Stimulated activated effector memory CD8-positive, alpha-beta T cell treated with anti-CD3 and anti-CD28 coated beads, Interleukin-12 subunit alpha, Interleukin-12 subunit beta, amount 100 ng/mL, for 72 hours (primary cell): ENCODE data around the gene CEP192.
"Not testable (repeated sequence)": the region's sequence is repeated elsewhere in the genome, so short reads cannot be mapped to it uniquely, and the experiment has no call there.

Experiments used
- ATAC-seq: fragments of 150-1000 bp; cut with Tn5 transposase; 2 replicates; pipeline ENCODE4 v1.10.0; 2021
- DNase-seq, 2 donors: peaks; one replicate each; pipeline ENCODE4 v3.0.0; 2021 to 2022; ENCODE audit warnings: low spot score in 2 of 2
- H3K27ac Mint-ChIP-seq: one replicate; pipeline ENCODE4 v1.8.0; 2022; ENCODE audit warnings: mild to moderate bottlenecking, mixed read lengths
- H3K36me3 Mint-ChIP-seq: one replicate; pipeline ENCODE4 v1.8.0; 2022; ENCODE audit warnings: mild to moderate bottlenecking, mixed read lengths
- H3K4me1 Mint-ChIP-seq: one replicate; pipeline ENCODE4 v1.8.0; 2022; ENCODE audit warnings: mixed read lengths
- H3K4me3 Mint-ChIP-seq: one replicate; pipeline ENCODE4 v1.8.0; 2022; ENCODE audit warnings: mild to moderate bottlenecking, mixed read lengths
- H3K9me3 Mint-ChIP-seq: one replicate; pipeline ENCODE4 v1.8.0; 2022; ENCODE audit warnings: mixed read lengths

Gene CEP192

GRCh38 chr18:12976305-12976704 is 14.9 kb upstream of the CEP192 start:
- DNase-seq (peak in 1 of 2 donors; percentile 34), ATAC-seq (no peak)
- peaks cover 10% of the 10 kb centered on the region for H3K4me1 Mint-ChIP-seq
- H3K9me3 Mint-ChIP-seq = no peaks in the 10 kb centered on the region
- no peak overlapping the region for H3K4me3 Mint-ChIP-seq
- H3K36me3 Mint-ChIP-seq = peaks cover 78% of the 10 kb centered on the region
- H3K27ac Mint-ChIP-seq = no peak overlapping the region

DNA sequence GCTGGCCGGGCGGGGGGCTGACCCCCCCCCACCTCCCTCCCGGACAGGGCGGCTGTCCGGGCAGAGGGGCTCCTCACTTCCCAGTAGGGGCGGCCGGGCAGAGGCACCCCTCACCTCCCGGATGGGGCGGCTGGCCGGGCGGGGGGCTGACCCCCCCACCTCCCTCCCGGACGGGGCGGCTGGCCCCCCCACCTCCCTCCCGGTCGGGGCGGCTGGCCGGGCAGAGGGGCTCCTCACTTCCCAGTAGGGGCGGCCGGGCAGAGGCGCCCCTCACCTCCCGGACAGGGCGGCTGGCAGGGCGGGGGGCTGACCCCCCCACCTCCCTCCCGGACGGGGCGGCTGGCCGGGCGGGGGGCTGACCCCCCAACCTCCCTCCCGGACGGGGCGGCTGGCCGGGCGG is 11.1 kb upstream of the CEP192 start:
- H3K4me1 Mint-ChIP-seq, H3K9me3 Mint-ChIP-seq, ATAC-seq, H3K4me3 Mint-ChIP-seq, H3K27ac Mint-ChIP-seq, DNase-seq: not testable (repeated sequence)
- peaks cover 78% of the 10 kb centered on the region for H3K36me3 Mint-ChIP-seq

- Mint-ChIP-seq H3K4me1 (peaks cover 43% of the 10 kb centered on the region), H3K36me3 (peaks cover 41% of the 10 kb centered on the region), H3K4me3 (peak overlapping the region; percentile 82), H3K9me3 (no peaks in the 10 kb centered on the region), H3K27ac (peak overlapping the region; percentile 93)
- no peak for DNase-seq
- ATAC-seq = no peak
Measured at GRCh38 chr18:12989397-12990122, 1.6 kb upstream of the CEP192 start.

- H3K36me3 Mint-ChIP-seq = peaks cover 35% of the 10 kb centered on the region
- H3K9me3 Mint-ChIP-seq = no peaks in the 10 kb centered on the region
- peak; percentile 20 to 79 for DNase-seq
- peaks cover 43% of the 10 kb centered on the region for H3K4me1 Mint-ChIP-seq
- H3K4me3 Mint-ChIP-seq = peak overlapping the region; percentile 82
- H3K27ac Mint-ChIP-seq = peak overlapping the region; percentile 93
- peak; percentile 1 for ATAC-seq
Measured at GRCh38 chr18:12990123-12990475, 1.1 kb upstream of the CEP192 start.

DNA sequence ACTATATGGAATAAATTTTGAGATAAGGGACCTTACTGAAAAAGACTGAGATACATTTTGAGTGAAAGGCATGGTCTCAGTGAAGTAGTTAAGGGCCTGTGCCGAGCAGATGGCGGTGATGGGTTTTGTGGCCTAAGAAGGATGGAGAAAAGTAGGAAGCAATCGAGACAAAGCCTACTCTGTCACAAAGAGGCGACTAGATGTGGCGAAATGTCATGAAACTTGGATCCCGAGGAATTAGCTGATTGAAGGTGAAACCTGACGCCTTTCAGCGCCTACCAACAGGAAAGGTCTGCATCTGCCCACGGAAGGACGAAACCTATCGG is 558 bp upstream of the CEP192 start:
- peaks cover 43% of the 10 kb centered on the region for H3K4me1 Mint-ChIP-seq
- H3K9me3 Mint-ChIP-seq = no peaks in the 10 kb centered on the region
- no peak for ATAC-seq
- no peak for DNase-seq
- H3K36me3 Mint-ChIP-seq = peaks cover 31% of the 10 kb centered on the region
- H3K27ac Mint-ChIP-seq = peak overlapping the region; percentile 93
- H3K4me3 Mint-ChIP-seq = peak overlapping the region; percentile 82

GRCh38 chr18:12991821-12992179 is 638 bp downstream of the CEP192 start:
- no peak for DNase-seq
- no peaks in the 10 kb centered on the region for H3K9me3 Mint-ChIP-seq
- peaks cover 43% of the 10 kb centered on the region for H3K4me1 Mint-ChIP-seq
- H3K36me3 Mint-ChIP-seq = peaks cover 26% of the 10 kb centered on the region
- H3K4me3 Mint-ChIP-seq = peak overlapping the region; percentile 82
- H3K27ac Mint-ChIP-seq = peak overlapping the region; percentile 93
- no peak for ATAC-seq

- no peaks in the 10 kb centered on the region for H3K9me3 Mint-ChIP-seq
- ATAC-seq (no peak), DNase-seq (no peak)
- no peak overlapping the region for H3K27ac Mint-ChIP-seq
- H3K36me3 Mint-ChIP-seq = peaks cover 24% of the 10 kb centered on the region
- H3K4me3 Mint-ChIP-seq = peak overlapping the region; percentile 82
- peaks cover 45% of the 10 kb centered on the region for H3K4me1 Mint-ChIP-seq
Measured at GRCh38 chr18:12993439-12993838, 2.3 kb downstream of the CEP192 start.

DNA sequence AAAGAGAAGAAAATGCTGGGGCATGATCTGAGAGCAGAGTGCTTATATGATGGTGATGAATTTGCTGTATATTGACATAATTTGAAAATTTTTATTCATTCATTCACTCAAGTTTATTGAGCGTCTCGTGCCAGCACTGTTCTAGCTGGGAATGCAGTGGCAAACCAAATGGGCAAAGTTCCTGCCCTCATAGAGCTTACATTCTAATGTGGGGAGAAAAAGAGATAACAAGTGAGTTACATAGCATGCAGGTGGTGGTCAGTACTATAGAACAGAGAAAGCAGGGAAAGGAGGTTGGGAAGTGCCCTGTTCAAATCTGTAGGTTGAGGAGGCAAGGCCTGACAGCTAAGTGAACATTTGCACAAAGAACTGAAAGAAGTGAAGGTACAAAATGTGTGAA is 4.3 kb downstream of the CEP192 start:
- H3K36me3 Mint-ChIP-seq = peaks cover 16% of the 10 kb centered on the region
- DNase-seq (no peak), ATAC-seq (no peak)
- no peaks in the 10 kb centered on the region for H3K9me3 Mint-ChIP-seq
- no peak overlapping the region for H3K4me3 Mint-ChIP-seq
- peaks cover 31% of the 10 kb centered on the region for H3K4me1 Mint-ChIP-seq
- no peak overlapping the region for H3K27ac Mint-ChIP-seq

- no peak for ATAC-seq
- H3K4me1 Mint-ChIP-seq = peaks cover 25% of the 10 kb centered on the region
- H3K27ac Mint-ChIP-seq = no peak overlapping the region
- no peaks in the 10 kb centered on the region for H3K9me3 Mint-ChIP-seq
- peaks cover 10% of the 10 kb centered on the region for H3K36me3 Mint-ChIP-seq
- no peak overlapping the region for H3K4me3 Mint-ChIP-seq
- no peak for DNase-seq
Measured at GRCh38 chr18:12995952-12996477, 4.9 kb downstream of the CEP192 start.

DNA sequence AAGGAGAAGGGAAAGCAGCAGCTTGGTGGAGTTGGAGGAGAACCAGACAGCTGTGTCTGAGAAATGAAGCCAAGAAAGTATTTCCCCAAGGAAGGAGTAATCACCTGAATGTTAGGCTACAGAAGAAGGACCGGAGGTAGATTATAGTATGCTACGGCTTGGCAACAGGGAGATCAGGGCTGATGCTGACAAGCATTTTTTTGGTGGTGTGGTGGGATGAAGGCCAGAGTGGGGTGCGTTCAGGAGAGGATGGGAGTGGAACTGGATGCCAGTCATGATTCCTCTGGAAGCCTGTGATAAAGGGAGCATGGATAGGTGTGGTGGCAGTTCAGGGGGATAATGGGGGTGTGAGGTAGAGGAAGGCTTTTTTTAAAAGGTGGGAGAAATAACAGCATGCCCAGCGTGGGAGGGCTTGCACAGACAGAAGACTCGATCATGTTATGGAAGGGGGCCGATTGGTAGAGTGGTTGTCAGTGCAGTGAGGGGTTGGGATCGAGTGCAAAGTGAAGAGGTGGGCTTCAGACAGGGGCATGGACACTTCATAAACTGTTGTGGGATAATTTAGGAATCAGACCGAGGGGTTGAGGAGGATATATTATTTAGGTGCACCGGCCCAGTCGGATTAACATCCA is 5.6 kb downstream of the CEP192 start:
- Mint-ChIP-seq H3K4me3 (no peak overlapping the region), H3K27ac (no peak overlapping the region), H3K36me3 (peaks cover 2% of the 10 kb centered on the region), H3K9me3 (no peaks in the 10 kb centered on the region), H3K4me1 (peaks cover 23% of the 10 kb centered on the region)
- ATAC-seq = no peak
- DNase-seq = no peak

- ATAC-seq, H3K27ac Mint-ChIP-seq, H3K9me3 Mint-ChIP-seq: not testable (repeated sequence)
Measured at GRCh38 chr18:12997330-12997729, 6.2 kb downstream of the CEP192 start.

DNA sequence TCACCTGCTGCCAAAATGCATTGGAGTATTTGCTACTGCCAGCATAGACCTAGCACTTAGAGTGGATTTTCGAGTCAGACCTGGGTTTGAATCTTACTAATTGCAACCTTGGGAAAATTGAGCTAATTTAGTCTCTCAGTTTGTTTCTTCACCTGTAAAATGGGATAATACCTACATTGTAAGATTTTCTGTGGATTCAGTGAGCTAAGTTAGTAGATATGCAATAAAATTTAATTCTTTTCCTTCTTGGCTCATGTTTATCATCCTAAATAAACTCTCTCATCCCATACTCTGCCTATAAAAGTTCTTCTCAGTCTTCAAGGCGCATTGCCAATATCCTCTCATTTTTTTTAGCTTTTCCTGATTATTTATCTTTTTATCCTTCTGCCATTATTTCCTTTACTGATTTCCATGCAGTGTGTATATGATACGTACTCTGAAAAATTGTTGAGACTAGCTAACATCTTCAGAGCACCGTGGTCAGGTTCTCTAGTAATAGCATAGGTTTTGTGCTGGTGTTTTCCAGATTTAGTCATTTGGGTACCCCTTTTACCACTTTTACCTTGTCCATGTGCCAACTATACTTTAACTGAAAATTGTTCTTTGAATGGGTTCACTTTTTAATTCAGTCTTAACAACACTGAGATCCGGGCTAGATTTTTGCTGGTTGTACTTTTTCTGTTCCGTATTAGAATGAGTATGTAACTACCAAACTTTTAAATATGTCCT is 7.3 kb downstream of the CEP192 start:
- DNase-seq (no peak), ATAC-seq (peak; percentile 93)
- H3K36me3 Mint-ChIP-seq = no peaks in the 10 kb centered on the region
- H3K4me3 Mint-ChIP-seq = peak overlapping the region; percentile 13
- peaks cover 8% of the 10 kb centered on the region for H3K4me1 Mint-ChIP-seq
- peak overlapping the region; percentile 1 for H3K27ac Mint-ChIP-seq
- H3K9me3 Mint-ChIP-seq = no peaks in the 10 kb centered on the region

More at GRCh38 chr18:12997330-12997729, 6.2 kb downstream of the CEP192 start:
- H3K4me1 Mint-ChIP-seq = peaks cover 19% of the 10 kb centered on the region
- not testable (repeated sequence) for DNase-seq, H3K4me3 Mint-ChIP-seq, H3K36me3 Mint-ChIP-seq

DNA sequence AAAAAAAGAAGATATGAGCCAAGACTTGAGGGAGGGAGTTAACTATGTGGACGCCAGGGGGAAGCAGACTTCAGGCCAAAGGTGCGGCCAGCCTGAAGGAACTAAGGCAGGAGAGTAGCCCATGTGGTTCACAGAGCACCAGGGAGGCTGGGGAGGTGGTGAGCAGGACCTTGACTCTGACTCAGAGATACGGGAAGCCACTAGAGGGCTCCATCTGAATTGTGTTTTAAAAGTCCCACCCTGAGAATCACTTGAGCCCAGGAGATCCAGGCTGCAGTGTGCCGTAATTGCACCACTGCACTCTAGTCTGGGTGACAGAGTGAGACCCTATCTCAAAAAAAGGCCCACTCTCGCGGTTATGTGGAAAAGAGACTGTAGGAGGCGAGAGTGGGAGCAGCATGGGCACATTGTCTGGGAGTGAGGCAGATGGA is 12.3 kb downstream of the CEP192 start:
- Mint-ChIP-seq H3K9me3 (no peaks in the 10 kb centered on the region), H3K27ac (no peak overlapping the region), H3K4me3 (no peak overlapping the region), H3K4me1 (peaks cover 13% of the 10 kb centered on the region), H3K36me3 (peaks cover 16% of the 10 kb centered on the region)
- DNase-seq (no peak), ATAC-seq (peak; percentile 63)

- H3K4me3 Mint-ChIP-seq = no peak overlapping the region
- peaks cover 8% of the 10 kb centered on the region for H3K4me1 Mint-ChIP-seq
- H3K9me3 Mint-ChIP-seq = no peaks in the 10 kb centered on the region
- ATAC-seq = no peak
- DNase-seq = no peak
- no peak overlapping the region for H3K27ac Mint-ChIP-seq
- peaks cover 25% of the 10 kb centered on the region for H3K36me3 Mint-ChIP-seq
Measured at GRCh38 chr18:13004396-13004795, 13.2 kb downstream of the CEP192 start.

DNA sequence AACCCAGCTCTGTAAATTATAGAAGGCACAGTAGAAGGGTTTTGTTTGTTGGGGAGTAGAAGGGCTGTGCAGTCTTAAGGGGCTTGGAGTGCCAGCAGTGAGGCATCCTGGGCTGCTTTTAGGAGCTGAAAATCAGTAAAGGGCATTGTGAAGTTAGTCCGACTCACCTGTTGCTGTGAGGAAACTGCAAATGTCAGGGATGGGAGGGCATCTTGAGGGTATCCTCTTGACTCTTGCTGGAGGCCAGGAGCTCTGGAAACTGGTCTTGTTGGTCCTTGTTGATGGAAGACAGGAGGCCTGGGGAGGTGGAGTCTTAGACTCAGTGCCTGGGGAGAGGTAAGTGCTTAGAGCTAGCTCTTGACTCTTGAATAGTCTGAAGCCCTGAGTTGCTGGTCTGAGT is 14.1 kb downstream of the CEP192 start:
- H3K4me1 Mint-ChIP-seq = peaks cover 8% of the 10 kb centered on the region
- H3K36me3 Mint-ChIP-seq = peaks cover 34% of the 10 kb centered on the region
- no peaks in the 10 kb centered on the region for H3K9me3 Mint-ChIP-seq
- no peak overlapping the region for H3K4me3 Mint-ChIP-seq
- H3K27ac Mint-ChIP-seq = no peak overlapping the region
- no peak for DNase-seq
- ATAC-seq = no peak
